Subcutaneous abdominal adipose tissue (tissue), 5 donors: ENCODE results near the gene PTF1A.

Experiments
- H3K27ac ChIP-seq: one replicate; pipeline ENCODE4 v1.7.0; 2013; ENCODE audit warnings: low read depth, mild to moderate bottlenecking, inconsistent platforms, low read length, moderate library complexity
- H3K27me3 ChIP-seq, 5 donors: one replicate each; pipeline ENCODE4 v1.7.0; 2013; ENCODE audit warnings: low read length in 5 of 5, inconsistent platforms in 1 of 5; ENCODE audit not compliant: control insufficient read depth in 5 of 5, insufficient read depth in 4 of 5
- H3K36me3 ChIP-seq, 5 donors: one replicate each; pipeline ENCODE4 v1.7.0; 2013; ENCODE audit warnings: low read length in 5 of 5; ENCODE audit not compliant: control insufficient read depth in 5 of 5, insufficient read depth in 5 of 5
- H3K4me1 ChIP-seq, 5 donors: one replicate each; pipeline ENCODE4 v1.7.0; 2013; ENCODE audit warnings: low read length in 5 of 5, mild to moderate bottlenecking in 3 of 5, moderate library complexity in 1 of 5; ENCODE audit not compliant: control insufficient read depth in 5 of 5, insufficient read depth in 5 of 5
- H3K4me3 ChIP-seq, 5 donors: one replicate each; pipeline ENCODE4 v1.7.0; 2013; ENCODE audit warnings: low read length in 5 of 5, low read depth in 1 of 5
- H3K9ac ChIP-seq, 5 donors: one replicate each; pipeline ENCODE4 v1.7.0; 2013; ENCODE audit warnings: low read length in 5 of 5, mild to moderate bottlenecking in 4 of 5, moderate library complexity in 3 of 5
- H3K9me3 ChIP-seq, 5 donors: one replicate each; pipeline ENCODE4 v1.7.0; 2013; ENCODE audit warnings: low read length in 5 of 5; ENCODE audit not compliant: control insufficient read depth in 5 of 5
- donor health status: healthy.
- donor health status: healthy.
- donor health status: healthy.
- donor health status: healthy.
- donor health status: healthy.

PTF1A gene

GRCh38 chr10:23157691-23158369, 34.3 kb upstream of the PTF1A start:
- Histone ChIP-seq H3K9ac (no peak overlapping the region), H3K36me3 (no peaks in the 10 kb centered on the region), H3K27me3 (peaks cover 0 to 15% (median 6%) of the 10 kb centered on the region in 5 donors), H3K27ac (no peak overlapping the region), H3K9me3 (no peaks in the 10 kb centered on the region), H3K4me3 (peak overlapping the region in 1 of 5 donors; percentile 19), H3K4me1 (peaks cover 0 to 5% (median 3%) of the 10 kb centered on the region in 5 donors)

DNA sequence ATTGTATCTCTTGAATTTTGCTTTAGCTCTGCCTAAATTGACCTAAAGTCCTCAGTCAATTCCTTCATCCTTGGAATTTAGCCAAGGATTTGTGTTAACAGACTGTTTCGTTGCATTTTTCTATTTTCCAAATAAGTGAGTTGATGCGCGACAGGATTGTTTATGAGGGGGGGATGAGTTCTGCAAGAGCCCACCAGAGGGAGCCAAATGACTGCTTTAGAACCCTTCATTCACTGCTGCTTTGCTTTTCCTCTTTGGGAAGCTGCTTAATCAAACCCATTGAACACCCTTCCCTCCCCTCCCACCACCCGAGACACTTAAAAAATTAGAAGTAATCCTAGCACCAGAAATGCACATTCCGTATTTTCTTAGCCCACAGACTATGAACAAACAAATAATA, 33.7 kb upstream of the PTF1A start:
- H3K9ac ChIP-seq: no peak overlapping the region

DNA sequence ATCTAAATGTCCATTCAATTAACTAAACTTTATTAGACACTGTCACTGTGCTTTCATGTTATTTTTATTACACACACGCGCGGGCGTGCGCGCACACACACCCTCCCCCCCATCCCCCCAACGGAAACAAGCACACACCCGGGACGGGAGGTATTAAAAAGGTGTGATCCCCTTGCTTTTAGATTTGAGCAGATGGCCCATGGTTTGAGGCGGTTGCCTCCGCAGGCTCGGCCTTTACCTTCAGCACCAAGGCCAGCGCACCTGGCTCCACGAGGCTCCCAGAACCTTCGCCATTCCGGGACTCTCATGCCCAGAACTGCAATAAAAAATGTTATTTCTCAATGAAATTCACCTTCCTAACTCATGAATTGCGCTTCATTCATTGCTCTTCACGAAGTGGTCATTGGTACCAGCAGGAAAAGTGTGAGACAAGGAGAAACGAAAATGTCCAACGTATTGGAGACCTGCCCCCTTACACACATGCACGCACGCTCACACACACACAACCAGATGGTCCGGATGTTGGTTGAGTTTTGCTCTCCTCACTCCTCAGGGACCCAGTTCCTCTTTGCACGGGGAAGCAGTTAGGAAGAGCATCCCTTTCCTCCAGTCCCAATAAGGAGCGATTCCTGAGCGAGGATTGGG, 20.8 kb upstream of the PTF1A start:
- no peak overlapping the region for H3K9ac ChIP-seq
- peaks cover 29 to 55% (median 37%) of the 10 kb centered on the region in 5 donors for H3K27me3 ChIP-seq
- H3K36me3 ChIP-seq: no peaks in the 10 kb centered on the region
- no peaks in the 10 kb centered on the region for H3K9me3 ChIP-seq
- no peak overlapping the region for H3K4me3 ChIP-seq
- peaks cover 0 to 10% (median 4%) of the 10 kb centered on the region in 5 donors for H3K4me1 ChIP-seq
- H3K27ac ChIP-seq: no peak overlapping the region

More for the DNA sequence above, 33.7 kb upstream of the PTF1A start:
- H3K27me3 ChIP-seq: peaks cover 0 to 15% (median 6%) of the 10 kb centered on the region in 5 donors
- H3K36me3 ChIP-seq: no peaks in the 10 kb centered on the region
- peaks cover 0 to 5% (median 3%) of the 10 kb centered on the region in 5 donors for H3K4me1 ChIP-seq
- H3K4me3 ChIP-seq: peak overlapping the region in 1 of 5 donors; percentile 19
- no peaks in the 10 kb centered on the region for H3K9me3 ChIP-seq
- no peak overlapping the region for H3K27ac ChIP-seq

GRCh38 chr10:23172429-23173213, 19.5 kb upstream of the PTF1A start:
- Histone ChIP-seq H3K9me3 (no peaks in the 10 kb centered on the region), H3K9ac (no peak overlapping the region), H3K4me3 (no peak overlapping the region), H3K27me3 (peaks cover 34 to 59% (median 37%) of the 10 kb centered on the region in 5 donors), H3K27ac (no peak overlapping the region), H3K36me3 (no peaks in the 10 kb centered on the region), H3K4me1 (peaks cover 0 to 10% (median 4%) of the 10 kb centered on the region in 5 donors)

GRCh38 chr10:23173214-23174073, 18.7 kb upstream of the PTF1A start:
- Histone ChIP-seq H3K4me3 (no peak overlapping the region), H3K36me3 (no peaks in the 10 kb centered on the region), H3K27me3 (peaks cover 34 to 63% (median 37%) of the 10 kb centered on the region in 5 donors)

DNA sequence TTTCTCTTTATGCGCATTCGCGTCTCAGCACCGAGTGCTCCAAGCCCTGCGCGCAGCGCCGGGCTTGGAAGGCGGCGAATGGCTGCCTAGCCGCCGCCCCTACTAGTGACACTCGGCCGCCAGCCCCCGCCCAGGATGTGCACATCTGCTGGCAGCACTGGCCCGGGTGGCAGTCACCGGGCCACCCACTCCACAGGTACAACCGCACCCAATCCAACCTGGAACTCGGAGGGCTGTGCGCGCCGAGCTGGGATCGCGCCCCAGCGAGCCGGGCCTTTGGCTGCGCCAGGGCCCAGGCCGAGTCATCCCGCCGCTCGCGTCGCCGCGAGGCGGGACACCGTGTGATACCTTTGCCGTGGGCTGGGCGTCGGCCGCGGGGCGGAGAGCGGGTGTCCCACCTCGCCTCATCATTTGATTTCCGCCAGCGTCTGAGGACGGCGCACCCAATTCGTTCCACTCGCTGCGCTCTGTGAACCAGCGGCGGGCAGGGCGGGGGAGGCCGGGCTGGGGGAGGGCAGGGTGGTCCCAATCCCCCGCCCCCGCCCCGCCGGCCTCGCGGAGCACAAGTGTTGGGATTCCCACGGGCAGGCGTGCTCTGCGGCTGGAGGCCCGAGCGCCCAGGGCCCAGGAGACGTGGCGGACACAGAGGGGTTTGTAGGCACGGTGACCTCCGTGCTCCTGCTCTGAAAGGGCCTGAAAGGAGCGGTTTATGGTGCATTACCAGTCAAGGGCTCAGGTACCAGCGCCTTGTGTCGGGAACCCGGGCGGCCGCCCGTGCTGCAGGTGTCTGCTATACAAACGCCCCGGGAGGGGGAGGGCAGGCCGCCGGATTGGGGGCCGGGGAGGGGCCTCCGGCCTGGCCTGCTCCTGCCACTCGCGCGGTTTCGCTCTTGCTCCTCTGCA, 17.8 kb upstream of the PTF1A start:
- Histone ChIP-seq H3K27ac (no peak overlapping the region), H3K36me3 (no peaks in the 10 kb centered on the region), H3K9ac (no peak overlapping the region), H3K4me1 (peaks cover 0 to 10% (median 4%) of the 10 kb centered on the region in 5 donors), H3K27me3 (peaks cover 35 to 65% (median 40%) of the 10 kb centered on the region in 5 donors), H3K9me3 (no peaks in the 10 kb centered on the region), H3K4me3 (no peak overlapping the region)

More at GRCh38 chr10:23173214-23174073, 18.7 kb upstream of the PTF1A start:
- no peak overlapping the region for H3K9ac ChIP-seq
- no peak overlapping the region for H3K27ac ChIP-seq
- H3K4me1 ChIP-seq: peaks cover 0 to 10% (median 4%) of the 10 kb centered on the region in 5 donors
- H3K9me3 ChIP-seq: no peaks in the 10 kb centered on the region

- no peaks in the 10 kb centered on the region for H3K36me3 ChIP-seq
- H3K4me1 ChIP-seq: peaks cover 0 to 10% (median 4%) of the 10 kb centered on the region in 5 donors
- no peaks in the 10 kb centered on the region for H3K9me3 ChIP-seq
- H3K27me3 ChIP-seq: peaks cover 35 to 63% (median 40%) of the 10 kb centered on the region in 5 donors
- H3K27ac ChIP-seq: no peak overlapping the region
- no peak overlapping the region for H3K4me3 ChIP-seq
- H3K9ac ChIP-seq: no peak overlapping the region
Measured at GRCh38 chr10:23174977-23175512, 17.1 kb upstream of the PTF1A start.

GRCh38 chr10:23186178-23186577, 5.9 kb upstream of the PTF1A start:
- Histone ChIP-seq H3K36me3 (no peaks in the 10 kb centered on the region), H3K9me3 (no peaks in the 10 kb centered on the region), H3K4me3 (no peak overlapping the region), H3K4me1 (no peaks in the 10 kb centered on the region), H3K27ac (no peak overlapping the region), H3K27me3 (peaks cover 5 to 30% (median 23%) of the 10 kb centered on the region in 5 donors), H3K9ac (no peak overlapping the region)
